DOHH2 (cell line): ENCODE results near the gene SYT7.

Source experiments
- H3F3A ChIP-seq: fragments of 200-600 bp; sonication (generic), shearing (Covaris generic); 2 replicates; pipeline ENCODE4 v1.6.0; 2016; ENCODE audit warnings: antibody characterized with exemption, mild to moderate bottlenecking; ENCODE audit not compliant: control insufficient read depth, insufficient read depth
- H3K27ac ChIP-seq: fragments of 200-600 bp; sonication (generic); 2 replicates; pipeline ENCODE4 v1.5.1; 2014; ENCODE audit warnings: low read depth, mild to moderate bottlenecking, low read length, moderate library complexity
- H3K27me3 ChIP-seq: fragments of 200-600 bp; sonication (generic); 2 replicates; pipeline ENCODE4 v1.6.1; 2014; ENCODE audit warnings: mild to moderate bottlenecking, low read length, mixed read lengths; ENCODE audit not compliant: control insufficient read depth
- H3K36me3 ChIP-seq: fragments of 200-600 bp; sonication (generic); 2 replicates; pipeline ENCODE4 v1.6.1; 2014; ENCODE audit warnings: mild to moderate bottlenecking, low read length, moderate library complexity, mixed read lengths; ENCODE audit not compliant: control insufficient read depth
- H3K4me1 ChIP-seq: fragments of 200-600 bp; sonication (generic); 2 replicates; pipeline ENCODE4 v1.6.1; 2014; ENCODE audit warnings: mild to moderate bottlenecking, low read length, mixed read lengths; ENCODE audit not compliant: control insufficient read depth
- H3K4me2 ChIP-seq: fragments of 200-600 bp; sonication (generic); 2 replicates; pipeline ENCODE4 v1.6.0; 2014; ENCODE audit warnings: mild to moderate bottlenecking, low read length, moderate library complexity
- H3K4me3 ChIP-seq: fragments of 200-600 bp; sonication (generic); 2 replicates; pipeline ENCODE4 v1.5.1; 2014; ENCODE audit warnings: mild to moderate bottlenecking, low read length, mixed read lengths
- H3K79me2 ChIP-seq: fragments of 200-600 bp; sonication (generic); 2 replicates; pipeline ENCODE4 v1.6.1; 2014; ENCODE audit warnings: mild to moderate bottlenecking, low read length, mixed read lengths; ENCODE audit not compliant: control insufficient read depth
- H3K9me2 ChIP-seq: fragments of 200-600 bp; sonication (generic); replicated peaks from 2 replicates; pipeline ENCODE4 v1.6.1; 2014; ENCODE audit warnings: mild to moderate bottlenecking, low read length, mixed read lengths; ENCODE audit not compliant: control insufficient read depth
- H3K9me3 ChIP-seq: fragments of 200-600 bp; sonication (generic); 2 replicates; pipeline ENCODE4 v1.6.1; 2014; ENCODE audit warnings: antibody characterized with exemption, low read length, mixed read lengths; ENCODE audit not compliant: control insufficient read depth, insufficient read depth
- H4K20me1 ChIP-seq: fragments of 200-600 bp; sonication (generic); 2 replicates; pipeline ENCODE4 v1.6.0; 2014; ENCODE audit warnings: low read depth, mild to moderate bottlenecking, antibody characterized with exemption, low read length, moderate library complexity; ENCODE audit not compliant: control insufficient read depth, insufficient read depth
- CTCF ChIP-seq: fragments of 200-600 bp; sonication (generic); IDR thresholded peaks from one replicate; pipeline ENCODE4 v1.5.1; 2014; ENCODE audit warnings: antibody characterized with exemption, mild to moderate bottlenecking, low read depth, low read length; ENCODE audit not compliant: poor library complexity, severe bottlenecking
- EZH2phosphoT487 ChIP-seq: fragments of 200-600 bp; sonication (generic); IDR thresholded peaks from 2 replicates; pipeline ENCODE4 v1.6.1; 2017; ENCODE audit warnings: borderline replicate concordance, mild to moderate bottlenecking, antibody characterized with exemption, low read length, moderate library complexity, mixed read lengths

The SYT7 gene

DNA sequence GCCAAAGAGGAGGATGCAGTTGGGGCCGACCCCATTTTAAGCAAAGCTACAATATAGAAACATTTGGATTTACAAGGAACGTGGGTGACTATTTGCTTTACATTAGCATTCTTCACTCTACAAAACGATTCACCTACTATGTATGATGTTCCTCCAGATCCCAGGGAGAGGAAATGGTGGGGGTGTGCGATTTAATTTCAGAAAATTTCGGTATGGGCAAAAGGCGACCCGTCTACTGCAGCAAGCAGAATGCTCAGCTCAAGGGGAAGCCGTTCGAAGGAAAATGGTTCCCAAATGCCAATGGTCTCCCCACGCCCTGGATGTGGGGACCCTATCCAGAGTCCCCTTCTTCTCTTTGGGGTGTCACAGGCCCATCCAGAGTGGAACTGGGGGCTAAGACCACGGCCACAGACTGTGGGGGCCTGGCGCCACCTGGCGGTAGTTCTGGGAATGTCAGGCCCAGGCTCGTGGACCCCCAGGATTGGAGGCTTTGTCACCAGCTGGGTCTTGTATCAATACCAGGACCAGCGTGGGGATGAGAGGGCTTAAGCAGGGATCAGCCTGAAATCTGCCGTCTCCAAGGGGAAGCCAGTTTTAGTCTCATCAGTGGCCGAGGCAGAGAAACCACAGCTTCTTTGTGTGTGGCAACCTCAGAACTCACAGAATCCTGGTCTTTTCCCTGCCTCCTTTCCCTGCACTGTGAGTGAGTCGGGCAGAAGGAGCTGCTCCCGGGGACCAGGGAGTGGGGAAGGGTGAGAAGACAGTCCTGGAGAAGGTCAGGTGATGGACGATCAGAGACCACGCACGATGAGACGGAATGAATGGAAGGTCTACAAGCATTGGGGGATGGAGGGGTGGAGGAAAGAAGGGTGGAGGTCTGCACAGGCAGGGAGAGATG, 64.0 kb downstream of the SYT7 start:
- Histone ChIP-seq H3K79me2 (no peaks in the 10 kb centered on the region), H3K4me1 (no peaks in the 10 kb centered on the region), H3K27ac (no peak overlapping the region), H3K4me2 (no peak overlapping the region), H4K20me1 (no peaks in the 10 kb centered on the region), H3F3A (no peaks in the 10 kb centered on the region), H3K27me3 (no peaks in the 10 kb centered on the region), H3K9me2 (no peaks in the 10 kb centered on the region), H3K36me3 (no peaks in the 10 kb centered on the region), H3K9me3 (no peaks in the 10 kb centered on the region), H3K4me3 (no peak overlapping the region)
- TF ChIP-seq EZH2phosphoT487 (no peak), CTCF (peak; percentile 98)

DNA sequence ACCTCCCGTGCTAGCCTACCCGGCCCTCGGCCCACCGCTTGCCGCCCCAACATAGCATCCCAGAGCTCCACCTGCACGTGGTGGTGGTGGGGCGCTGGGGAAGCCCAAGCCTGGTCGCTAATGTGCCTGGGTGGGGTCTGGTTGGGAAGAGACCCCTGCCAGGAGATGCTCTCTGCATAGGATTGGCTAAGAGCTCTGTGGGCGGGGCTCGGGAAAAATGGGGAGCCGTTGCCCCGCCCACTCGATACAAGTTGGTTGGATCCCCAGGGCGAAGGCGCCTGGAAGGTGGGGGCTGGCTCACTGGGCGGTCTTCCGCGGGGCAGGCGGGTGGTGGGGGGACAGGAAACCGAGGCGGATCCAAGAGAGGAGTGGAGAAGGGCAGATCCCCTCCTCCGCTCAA, 64.7 kb downstream of the SYT7 start:
- Histone ChIP-seq H3K4me3 (no peak overlapping the region), H4K20me1 (no peaks in the 10 kb centered on the region), H3K4me1 (no peaks in the 10 kb centered on the region), H3K9me2 (no peaks in the 10 kb centered on the region), H3F3A (no peaks in the 10 kb centered on the region), H3K36me3 (no peaks in the 10 kb centered on the region), H3K27me3 (no peaks in the 10 kb centered on the region), H3K27ac (no peak overlapping the region), H3K79me2 (no peaks in the 10 kb centered on the region), H3K4me2 (no peak overlapping the region), H3K9me3 (no peaks in the 10 kb centered on the region)
- TF ChIP-seq EZH2phosphoT487 = no peak

DNA sequence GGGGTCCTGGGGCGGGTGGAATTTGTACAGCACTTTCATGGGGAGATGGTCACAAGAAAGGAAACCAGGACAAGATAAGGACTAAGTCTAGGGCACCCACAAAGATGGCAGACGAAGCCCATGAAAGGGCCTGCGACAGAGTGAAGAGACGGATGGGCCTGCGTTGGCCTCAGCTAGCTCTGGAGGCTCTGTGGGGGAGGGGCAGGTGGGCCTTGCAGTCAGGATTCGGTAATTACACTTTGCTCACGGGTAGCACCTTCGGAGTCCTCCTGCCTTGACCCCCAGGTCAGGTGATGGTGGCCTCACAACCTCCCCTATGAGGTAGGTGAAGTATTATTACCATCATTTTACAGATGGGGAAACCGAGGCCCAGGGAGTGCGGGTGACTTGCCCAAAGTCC, 65.2 kb downstream of the SYT7 start:
- no peaks in the 10 kb centered on the region for H3K9me3 ChIP-seq
- TF ChIP-seq CTCF (no peak), EZH2phosphoT487 (no peak)
- no peak overlapping the region for H3K4me2 ChIP-seq

More for the DNA sequence above, 65.2 kb downstream of the SYT7 start:
- no peaks in the 10 kb centered on the region for H3K9me2 ChIP-seq
- H3K27me3 ChIP-seq = no peaks in the 10 kb centered on the region
- no peaks in the 10 kb centered on the region for H3K79me2 ChIP-seq
- H4K20me1 ChIP-seq = no peaks in the 10 kb centered on the region
- H3K36me3 ChIP-seq = no peaks in the 10 kb centered on the region
- no peak overlapping the region for H3K27ac ChIP-seq
- H3K4me1 ChIP-seq = no peaks in the 10 kb centered on the region
- H3K4me3 ChIP-seq = no peak overlapping the region
- H3F3A ChIP-seq = no peaks in the 10 kb centered on the region
